HEK293 (cell line): ENCODE data around the gene FARSA.

Source experiments
- CTCF ChIP-seq: fragments of 450-650 bp; formaldehyde crosslinking; IDR thresholded peaks from 2 replicates; pipeline ENCODE4 v1.5.1; 2016; ENCODE audit warnings: missing biosample characterization, missing genetic modification characterization
- EGR2 ChIP-seq: fragments of 450-650 bp; formaldehyde crosslinking; IDR thresholded peaks from 2 replicates; pipeline ENCODE4 v1.5.1; 2016; ENCODE audit warnings: low read depth, missing biosample characterization, missing genetic modification characterization
- OSR2 ChIP-seq: fragments of 450-650 bp; formaldehyde crosslinking; IDR thresholded peaks from 2 replicates; pipeline ENCODE4 v1.5.1; 2016; ENCODE audit warnings: missing biosample characterization, missing genetic modification characterization
- TCF7L2 ChIP-seq: IDR thresholded peaks from 2 replicates; pipeline ENCODE4 v1.6.1; 2011; ENCODE audit warnings: low read depth, mild to moderate bottlenecking, inconsistent platforms, low read length, moderate library complexity, borderline replicate concordance
- YY2 ChIP-seq: fragments of 450-650 bp; formaldehyde crosslinking; IDR thresholded peaks from 2 replicates; pipeline ENCODE4 v1.5.1; 2016; ENCODE audit warnings: missing biosample characterization, missing genetic modification characterization
- ZBTB8A ChIP-seq: fragments of 450-650 bp; formaldehyde crosslinking; IDR thresholded peaks from 2 replicates; pipeline ENCODE4 v1.5.1; 2016; ENCODE audit warnings: missing biosample characterization, missing genetic modification characterization
- ZFP41 ChIP-seq: fragments of 450-650 bp; formaldehyde crosslinking; IDR thresholded peaks from 2 replicates; pipeline ENCODE4 v1.5.1; 2016; ENCODE audit warnings: missing biosample characterization, missing genetic modification characterization, borderline replicate concordance
- ZFP69B ChIP-seq: fragments of 450-650 bp; formaldehyde crosslinking; IDR thresholded peaks from 2 replicates; pipeline ENCODE4 v1.5.1; 2016; ENCODE audit warnings: missing biosample characterization, missing genetic modification characterization
- ZNF121 ChIP-seq: fragments of 450-650 bp; formaldehyde crosslinking; IDR thresholded peaks from 2 replicates; pipeline ENCODE4 v1.5.1; 2016; ENCODE audit warnings: missing biosample characterization, missing genetic modification characterization
- ZNF140 ChIP-seq: fragments of 450-650 bp; formaldehyde crosslinking; IDR thresholded peaks from 2 replicates; pipeline ENCODE4 v1.5.1; 2016; ENCODE audit warnings: missing biosample characterization, missing genetic modification characterization
- ZNF155 ChIP-seq: fragments of 450-650 bp; formaldehyde crosslinking; IDR thresholded peaks from 2 replicates; pipeline ENCODE4 v1.5.1; 2016; ENCODE audit warnings: missing biosample characterization, missing genetic modification characterization
- ZNF19 ChIP-seq: fragments of 450-650 bp; formaldehyde crosslinking; IDR thresholded peaks from 2 replicates; pipeline ENCODE4; 2016; ENCODE audit warnings: missing biosample characterization, missing genetic modification characterization, low read depth
- ZNF449 ChIP-seq: fragments of 450-650 bp; formaldehyde crosslinking; IDR thresholded peaks from 2 replicates; pipeline ENCODE4 v1.5.1; 2017; ENCODE audit warnings: missing biosample characterization, mild to moderate bottlenecking, missing genetic modification characterization, moderate library complexity
- ZNF501 ChIP-seq: fragments of 450-650 bp; formaldehyde crosslinking; IDR thresholded peaks from 2 replicates; pipeline ENCODE4 v1.5.1; 2016; ENCODE audit warnings: missing biosample characterization, missing genetic modification characterization
- ZNF510 ChIP-seq: fragments of 450-650 bp; formaldehyde crosslinking; IDR thresholded peaks from 2 replicates; pipeline ENCODE4 v1.5.1; 2018; ENCODE audit warnings: mild to moderate bottlenecking, missing genetic modification characterization, missing biosample characterization; ENCODE audit not compliant: insufficient replicate concordance
- ZNF514 ChIP-seq: fragments of 450-650 bp; formaldehyde crosslinking; IDR thresholded peaks from 2 replicates; pipeline ENCODE4 v1.5.1; 2016; ENCODE audit warnings: missing biosample characterization, missing genetic modification characterization
- ZNF555 ChIP-seq: fragments of 450-650 bp; formaldehyde crosslinking; conservative IDR thresholded peaks from 2 replicates; pipeline ENCODE4 v1.5.1; 2017; ENCODE audit warnings: missing biosample characterization, mild to moderate bottlenecking, missing genetic modification characterization, inconsistent platforms
- ZNF561 ChIP-seq: fragments of 450-650 bp; IDR thresholded peaks from 2 replicates; pipeline ENCODE4 v1.5.1; 2018; ENCODE audit warnings: missing biosample characterization, missing genetic modification characterization, borderline replicate concordance
- ZNF623 ChIP-seq: fragments of 450-650 bp; formaldehyde crosslinking; IDR thresholded peaks from 2 replicates; pipeline ENCODE4 v1.5.1; 2016; ENCODE audit warnings: missing biosample characterization, missing genetic modification characterization
- ZNF624 ChIP-seq: fragments of 450-650 bp; formaldehyde crosslinking; IDR thresholded peaks from 2 replicates; pipeline ENCODE4 v1.5.1; 2017; ENCODE audit warnings: missing biosample characterization, missing genetic modification characterization
- ZNF645 ChIP-seq: fragments of 450-650 bp; formaldehyde crosslinking; IDR thresholded peaks from 2 replicates; pipeline ENCODE4; 2016; ENCODE audit warnings: missing biosample characterization, missing genetic modification characterization
- ZNF670 ChIP-seq: fragments of 450-650 bp; formaldehyde crosslinking; IDR thresholded peaks from 2 replicates; pipeline ENCODE4 v1.5.1; 2016; ENCODE audit warnings: missing biosample characterization, missing genetic modification characterization, low read depth
- ZNF747 ChIP-seq: fragments of 450-650 bp; formaldehyde crosslinking; IDR thresholded peaks from 2 replicates; pipeline ENCODE4 v1.5.1; 2016; ENCODE audit warnings: missing biosample characterization, missing genetic modification characterization
- ZNF768 ChIP-seq: fragments of 450-650 bp; formaldehyde crosslinking; IDR thresholded peaks from 2 replicates; pipeline ENCODE4 v1.5.1; 2018; ENCODE audit warnings: missing biosample characterization, mild to moderate bottlenecking, missing genetic modification characterization
- ZNF777 ChIP-seq: fragments of 450-650 bp; formaldehyde crosslinking; IDR thresholded peaks from 2 replicates; pipeline ENCODE4 v1.5.1; 2017; ENCODE audit warnings: missing biosample characterization, missing genetic modification characterization, borderline replicate concordance
- TF ChIP-seq, protein P1 (sequence below): fragments of 450-650 bp; formaldehyde crosslinking; IDR thresholded peaks from 2 replicates; pipeline ENCODE4 v1.5.1; 2016; ENCODE audit warnings: missing biosample characterization, missing genetic modification characterization
- TF ChIP-seq, protein P2 (sequence below): fragments of 450-650 bp; formaldehyde crosslinking; IDR thresholded peaks from 2 replicates; pipeline ENCODE4 v1.5.1; 2016; ENCODE audit warnings: missing biosample characterization, missing genetic modification characterization
- TF ChIP-seq, protein P3 (sequence below): fragments of 450-650 bp; IDR thresholded peaks from 2 replicates; pipeline ENCODE4 v1.5.1; 2018; ENCODE audit warnings: missing biosample characterization, mild to moderate bottlenecking, missing genetic modification characterization

Gene FARSA

GRCh38 chr19:12938779-12939601 is 5.5 kb upstream of the FARSA start (continued):
- TF ChIP-seq, protein P1, sequence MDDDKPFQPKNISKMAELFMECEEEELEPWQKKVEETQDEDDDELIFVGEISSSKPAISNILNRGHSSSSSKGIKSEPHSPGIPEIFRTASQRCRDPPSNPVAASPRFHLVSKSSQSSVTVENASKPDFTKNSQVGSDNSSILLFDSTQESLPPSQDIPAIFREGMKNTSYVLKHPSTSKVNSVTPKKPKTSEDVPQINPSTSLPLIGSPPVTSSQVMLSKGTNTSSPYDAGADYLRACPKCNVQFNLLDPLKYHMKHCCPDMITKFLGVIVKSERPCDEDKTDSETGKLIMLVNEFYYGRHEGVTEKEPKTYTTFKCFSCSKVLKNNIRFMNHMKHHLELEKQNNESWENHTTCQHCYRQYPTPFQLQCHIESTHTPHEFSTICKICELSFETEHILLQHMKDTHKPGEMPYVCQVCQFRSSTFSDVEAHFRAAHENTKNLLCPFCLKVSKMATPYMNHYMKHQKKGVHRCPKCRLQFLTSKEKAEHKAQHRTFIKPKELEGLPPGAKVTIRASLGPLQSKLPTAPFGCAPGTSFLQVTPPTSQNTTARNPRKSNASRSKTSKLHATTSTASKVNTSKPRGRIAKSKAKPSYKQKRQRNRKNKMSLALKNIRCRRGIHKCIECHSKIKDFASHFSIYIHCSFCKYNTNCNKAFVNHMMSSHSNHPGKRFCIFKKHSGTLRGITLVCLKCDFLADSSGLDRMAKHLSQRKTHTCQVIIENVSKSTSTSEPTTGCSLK (tag by site-specific recombination) = no peak
- TF ChIP-seq EGR2 (tag by site-specific recombination) (0 out of 2 replicates have a peak, but pooled peaks have one; percentile 26), ZNF623 (tag by site-specific recombination) (0 out of 2 replicates have a peak, but pooled peaks have one; percentile 7), ZNF747 (tag by site-specific recombination) (no peak), YY2 (tag by site-specific recombination) (no peak), ZNF624 (no peak), ZBTB8A (tag by site-specific recombination) (no peak), ZNF768 (no peak), ZNF155 (no peak), ZNF514 (tag by site-specific recombination) (no peak), ZFP41 (tag by site-specific recombination) (no peak), ZNF645 (tag by site-specific recombination) (0 out of 2 replicates have a peak, but pooled peaks have one; percentile 35), ZNF561 (tag by site-specific recombination) (no peak), ZNF121 (tag by site-specific recombination) (0 out of 2 replicates have a peak, but pooled peaks have one; percentile 37), ZNF670 (tag by site-specific recombination) (no peak), ZNF555 (tag by site-specific recombination) (no peak), TCF7L2 (no peak), ZNF510 (tag by site-specific recombination) (no peak), OSR2 (tag by site-specific recombination) (no peak), ZNF501 (tag by site-specific recombination) (0 out of 2 replicates have a peak, but pooled peaks have one; percentile 5), CTCF (tag by site-specific recombination) (peak; percentile 90), ZNF449 (tag by site-specific recombination) (0 out of 2 replicates have a peak, but pooled peaks have one; percentile 12), ZNF19 (tag by site-specific recombination) (no peak), ZNF777 (tag by site-specific recombination) (peak; percentile 96), ZFP69B (tag by site-specific recombination) (no peak), ZNF140 (tag by site-specific recombination) (no peak)
- TF ChIP-seq, protein P2, sequence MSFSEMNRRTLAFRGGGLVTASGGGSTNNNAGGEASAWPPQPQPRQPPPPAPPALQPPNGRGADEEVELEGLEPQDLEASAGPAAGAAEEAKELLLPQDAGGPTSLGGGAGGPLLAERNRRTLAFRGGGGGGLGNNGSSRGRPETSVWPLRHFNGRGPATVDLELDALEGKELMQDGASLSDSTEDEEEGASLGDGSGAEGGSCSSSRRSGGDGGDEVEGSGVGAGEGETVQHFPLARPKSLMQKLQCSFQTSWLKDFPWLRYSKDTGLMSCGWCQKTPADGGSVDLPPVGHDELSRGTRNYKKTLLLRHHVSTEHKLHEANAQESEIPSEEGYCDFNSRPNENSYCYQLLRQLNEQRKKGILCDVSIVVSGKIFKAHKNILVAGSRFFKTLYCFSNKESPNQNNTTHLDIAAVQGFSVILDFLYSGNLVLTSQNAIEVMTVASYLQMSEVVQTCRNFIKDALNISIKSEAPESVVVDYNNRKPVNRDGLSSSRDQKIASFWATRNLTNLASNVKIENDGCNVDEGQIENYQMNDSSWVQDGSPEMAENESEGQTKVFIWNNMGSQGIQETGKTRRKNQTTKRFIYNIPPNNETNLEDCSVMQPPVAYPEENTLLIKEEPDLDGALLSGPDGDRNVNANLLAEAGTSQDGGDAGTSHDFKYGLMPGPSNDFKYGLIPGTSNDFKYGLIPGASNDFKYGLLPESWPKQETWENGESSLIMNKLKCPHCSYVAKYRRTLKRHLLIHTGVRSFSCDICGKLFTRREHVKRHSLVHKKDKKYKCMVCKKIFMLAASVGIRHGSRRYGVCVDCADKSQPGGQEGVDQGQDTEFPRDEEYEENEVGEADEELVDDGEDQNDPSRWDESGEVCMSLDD (tag by site-specific recombination) = no peak
- TF ChIP-seq, protein P3, sequence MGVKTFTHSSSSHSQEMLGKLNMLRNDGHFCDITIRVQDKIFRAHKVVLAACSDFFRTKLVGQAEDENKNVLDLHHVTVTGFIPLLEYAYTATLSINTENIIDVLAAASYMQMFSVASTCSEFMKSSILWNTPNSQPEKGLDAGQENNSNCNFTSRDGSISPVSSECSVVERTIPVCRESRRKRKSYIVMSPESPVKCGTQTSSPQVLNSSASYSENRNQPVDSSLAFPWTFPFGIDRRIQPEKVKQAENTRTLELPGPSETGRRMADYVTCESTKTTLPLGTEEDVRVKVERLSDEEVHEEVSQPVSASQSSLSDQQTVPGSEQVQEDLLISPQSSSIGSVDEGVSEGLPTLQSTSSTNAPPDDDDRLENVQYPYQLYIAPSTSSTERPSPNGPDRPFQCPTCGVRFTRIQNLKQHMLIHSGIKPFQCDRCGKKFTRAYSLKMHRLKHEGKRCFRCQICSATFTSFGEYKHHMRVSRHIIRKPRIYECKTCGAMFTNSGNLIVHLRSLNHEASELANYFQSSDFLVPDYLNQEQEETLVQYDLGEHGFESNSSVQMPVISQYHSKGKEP = no peak
